A549 (cell line): ENCODE data around the gene PLD5. TPM values are rescaled to one million over a fixed set of nuclear protein-coding genes. Genes with fewer than 3 reads are reported as not detected.

Experiments
- ATAC-seq, 2 experiments: fragments of 200-7000 bp in 1 of 2; fragments of >200 bp in 1 of 2; cut with Nextera tagmentation in 1 of 2; cut with Tn5 transposase in 1 of 2; 3 replicates each; pipeline versions ENCODE4 v1.8.0 to v1.9.1; 2018 to 2020; ENCODE audit warnings: mild to moderate bottlenecking in 1 of 2, moderate library complexity in 1 of 2
- CTCF ChIA-PET: fragments of 300-600 bp; sonication (Branson Sonifier 250); formaldehyde crosslinking; extraction: SDS; loops from one replicate; lab custom pipeline; 2021; ENCODE audit warnings: antibody characterized with exemption, inconsistent platforms; lab: Yijun Ruan, JAX
- POLR2A ChIA-PET: fragments of 350-600 bp; formaldehyde crosslinking; extraction: SDS; loops from one replicate; lab custom pipeline; 2021; ENCODE audit warnings: antibody characterized with exemption, inconsistent platforms; lab: Yijun Ruan, JAX
- DNase-seq, 2 experiments: peaks; one replicate each; pipeline versions ENCODE4 v3.0.0 to v3.0.0-alpha.2; 2011 to 2016; ENCODE audit warnings: low read depth in 1 of 2, low spot score in 1 of 2
- FAIRE-seq: peaks from 2 replicates; lab custom pipeline; 2011; peaks lifted over from hg19 to GRCh38; lab: Jason Lieb, UNC
- H3K27ac ChIP-seq, 2 experiments: fragments of >200 bp; sonication (Bioruptor Twin); formaldehyde crosslinking; 3 replicates each; pipeline ENCODE4 v1.5.1; 2016 to 2017
- H3K4me1 ChIP-seq: fragments of >200 bp; sonication (Bioruptor Twin); formaldehyde crosslinking; 3 replicates; pipeline ENCODE4 v1.6.1; 2016
- H3K4me2 ChIP-seq: fragments of >200 bp; sonication (Bioruptor Twin); formaldehyde crosslinking; 3 replicates; pipeline ENCODE4 v1.6.1; 2016
- H3K4me3 ChIP-seq: fragments of >200 bp; sonication (Bioruptor Twin); formaldehyde crosslinking; 3 replicates; pipeline ENCODE4 v1.5.1; 2016
- H3K9me3 ChIP-seq: fragments of >200 bp; sonication (Bioruptor Twin); formaldehyde crosslinking; 3 replicates; pipeline ENCODE4 v1.6.1; 2016
- CBX2 ChIP-seq: fragments of 200-600 bp; sonication (generic); IDR thresholded peaks from 2 replicates; pipeline ENCODE4 v1.6.1; 2016; ENCODE audit warnings: low read depth, mild to moderate bottlenecking, borderline replicate concordance
- CHD2 ChIP-seq: fragments of 150-350 bp; IDR thresholded peaks from 2 replicates; pipeline ENCODE4 v1.6.1; 2014; ENCODE audit warnings: low read length; ENCODE audit not compliant: partially characterized antibody
- CTCF ChIP-seq: fragments of >200 bp; sonication (Bioruptor Twin); formaldehyde crosslinking; IDR thresholded peaks from 3 replicates; pipeline ENCODE4 v1.5.1; 2016
- ESRRA ChIP-seq: fragments of 150-350 bp; IDR thresholded peaks from 2 replicates; pipeline ENCODE4 v1.6.1; 2014; ENCODE audit warnings: mild to moderate bottlenecking, low read length, borderline replicate concordance
- FOSL2 ChIP-seq, 2 experiments: fragments of 450-650 bp in 1 of 2; fragments of >200 bp in 1 of 2; sonication (Bioruptor Twin) in 1 of 2; formaldehyde crosslinking; IDR thresholded peaks; 2 replicates each; pipeline versions ENCODE4 v1.5.0 to v1.6.1; 2016 to 2020; ENCODE audit warnings: mild to moderate bottlenecking in 1 of 2, moderate library complexity in 1 of 2
- GATA3 ChIP-seq: IDR thresholded peaks from 2 replicates; pipeline ENCODE4 v1.6.1; 2012; ENCODE audit warnings: borderline replicate concordance
- HES2 ChIP-seq: fragments of >200 bp; sonication (Bioruptor Twin); formaldehyde crosslinking; IDR thresholded peaks from 2 replicates; pipeline ENCODE4 v1.6.1; 2016
- HEYL ChIP-seq: fragments of 250-450 bp; sonication (Bioruptor Pico); IDR thresholded peaks from 2 replicates; pipeline ENCODE4 v1.8.0; 2021; ENCODE audit warnings: mild to moderate bottlenecking, moderate library complexity
- HMGXB4 ChIP-seq: fragments of 250-450 bp; sonication (Bioruptor Pico); IDR thresholded peaks from 2 replicates; pipeline ENCODE4 v1.5.0; 2021; ENCODE audit warnings: mild to moderate bottlenecking, moderate library complexity, borderline replicate concordance
- JUN ChIP-seq, 2 experiments: fragments of >200 bp; sonication (Bioruptor Twin); formaldehyde crosslinking; IDR thresholded peaks; 2 replicates in 1 of 2; 3 replicates in 1 of 2; pipeline ENCODE4 v1.6.1; 2016 to 2017
- KDM5A ChIP-seq: fragments of 200-600 bp; sonication (generic); IDR thresholded peaks from 2 replicates; pipeline ENCODE4 v1.6.1; 2016; ENCODE audit warnings: antibody characterized with exemption, mild to moderate bottlenecking
- MAX ChIP-seq: IDR thresholded peaks from 2 replicates; pipeline ENCODE4 v1.6.1; 2012
- MAZ ChIP-seq: fragments of 150-350 bp; IDR thresholded peaks from 2 replicates; pipeline ENCODE4 v1.6.1; 2014; ENCODE audit warnings: antibody characterized with exemption, low read depth, low read length, borderline replicate concordance
- NR3C1 ChIP-seq: fragments of >200 bp; sonication (Bioruptor Twin); formaldehyde crosslinking; IDR thresholded peaks from 3 replicates; pipeline ENCODE4 v1.6.1; 2017
- POLR2AphosphoS2 ChIP-seq: conservative IDR thresholded peaks from 2 replicates; pipeline ENCODE4 v1.6.1; 2012; ENCODE audit warnings: low read length, improper control_type of control experiment, inconsistent platforms
- RFX5 ChIP-seq: fragments of 450-650 bp; IDR thresholded peaks from 2 replicates; pipeline ENCODE4 v1.7.1; 2014; ENCODE audit warnings: antibody characterized with exemption, mild to moderate bottlenecking, moderate library complexity
- RNF2 ChIP-seq: fragments of 200-600 bp; sonication (generic); IDR thresholded peaks from 2 replicates; pipeline ENCODE4 v1.6.1; 2016; ENCODE audit warnings: low read depth, mild to moderate bottlenecking, antibody characterized with exemption, moderate library complexity, borderline replicate concordance
- WGBS: methylation state at CpG from one replicate; pipeline ENCODE4 v1.1.6; 2017; ENCODE audit errors: missing lambda C conversion rate; 5-methylcytosine and 5-hydroxymethylcytosine counted together
- polyA plus RNA-seq, 4 experiments: library from polyadenylated mRNA; depleted of rRNA in 3 of 4; stranded (reverse); fragments of >200 nt; fragmentation: RNase III in 1 of 4; extraction: RNeasy Plus Mini Kit Qiagen cat#74134 plus additional on column Dnase treatment in 1 of 4; gene quantifications; 2 replicates in 3 of 4; 3 replicates in 1 of 4; pipeline ENCODE4 v1.2.3, GENCODE V29; 2011 to 2017
- TF ChIP-seq, protein P1 (sequence below): IDR thresholded peaks from 2 replicates; pipeline ENCODE4 v1.6.1; 2012; ENCODE audit warnings: low read depth, borderline replicate concordance
- TF ChIP-seq, protein P2 (sequence below): fragments of 200-600 bp; sonication (generic); IDR thresholded peaks from 2 replicates; pipeline ENCODE4 v1.6.1; 2016; ENCODE audit warnings: antibody characterized with exemption, mild to moderate bottlenecking, moderate library complexity

The PLD5 gene
- polyA plus RNA-seq, 2 of the 4 experiments (the other 2 are of a cell fraction), result 1.5 to 1.7 TPM

- TF ChIP-seq, protein P1, sequence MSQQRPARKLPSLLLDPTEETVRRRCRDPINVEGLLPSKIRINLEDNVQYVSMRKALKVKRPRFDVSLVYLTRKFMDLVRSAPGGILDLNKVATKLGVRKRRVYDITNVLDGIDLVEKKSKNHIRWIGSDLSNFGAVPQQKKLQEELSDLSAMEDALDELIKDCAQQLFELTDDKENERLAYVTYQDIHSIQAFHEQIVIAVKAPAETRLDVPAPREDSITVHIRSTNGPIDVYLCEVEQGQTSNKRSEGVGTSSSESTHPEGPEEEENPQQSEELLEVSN, result no peak
- TF ChIP-seq JUN (IDR thresholded peaks at IDR 0.05) (no peak), MAX (no peak), HMGXB4 (CRISPR knock-in tag) (no peak), FOSL2 (IDR thresholded peaks at IDR 0.05) (no peak), FOSL2 (CRISPR knock-in tag; IDR thresholded peaks at IDR 0.05) (no peak), ESRRA (no peak), RNF2 (no peak)
These were observed 19.6 kb upstream of the PLD5 start (continued) for GRCh38 chr1:242544071-242544470.

DNA sequence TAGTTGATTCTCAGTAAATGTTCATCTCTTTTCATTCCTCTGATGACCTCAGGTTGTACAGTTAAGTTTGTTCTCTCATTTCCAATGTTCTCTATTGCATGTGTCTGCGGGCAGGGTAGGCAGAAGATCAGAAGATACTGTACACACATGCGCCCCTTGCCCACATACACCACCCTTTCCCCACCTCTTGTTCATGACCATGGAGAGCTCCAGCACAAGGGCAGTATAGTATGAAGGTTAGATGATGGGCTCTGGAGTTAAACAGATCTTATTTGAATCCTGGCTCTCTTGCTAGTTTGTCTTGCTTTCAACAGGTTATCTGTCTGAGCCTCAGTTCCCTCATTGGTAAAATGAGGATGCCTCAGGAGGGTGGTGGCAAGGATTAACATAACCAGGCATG, 17.8 kb upstream of the PLD5 start:
- WGBS, result 56% methylated on average over 2 of the region's 2 CpGs
- ATAC-seq (no peak), FAIRE-seq (no peak), DNase-seq (no peak)
- Histone ChIP-seq H3K27ac (no peak overlapping the region), H3K4me3 (no peak overlapping the region), H3K4me2 (no peak overlapping the region), H3K9me3 (no peaks in the 10 kb centered on the region; the same call in 2 of the 3 replicates), H3K4me1 (no peaks in the 10 kb centered on the region)
- ChIA-PET CTCF (no interaction called here), POLR2A (no interaction called here)
- TF ChIP-seq, protein P2, sequence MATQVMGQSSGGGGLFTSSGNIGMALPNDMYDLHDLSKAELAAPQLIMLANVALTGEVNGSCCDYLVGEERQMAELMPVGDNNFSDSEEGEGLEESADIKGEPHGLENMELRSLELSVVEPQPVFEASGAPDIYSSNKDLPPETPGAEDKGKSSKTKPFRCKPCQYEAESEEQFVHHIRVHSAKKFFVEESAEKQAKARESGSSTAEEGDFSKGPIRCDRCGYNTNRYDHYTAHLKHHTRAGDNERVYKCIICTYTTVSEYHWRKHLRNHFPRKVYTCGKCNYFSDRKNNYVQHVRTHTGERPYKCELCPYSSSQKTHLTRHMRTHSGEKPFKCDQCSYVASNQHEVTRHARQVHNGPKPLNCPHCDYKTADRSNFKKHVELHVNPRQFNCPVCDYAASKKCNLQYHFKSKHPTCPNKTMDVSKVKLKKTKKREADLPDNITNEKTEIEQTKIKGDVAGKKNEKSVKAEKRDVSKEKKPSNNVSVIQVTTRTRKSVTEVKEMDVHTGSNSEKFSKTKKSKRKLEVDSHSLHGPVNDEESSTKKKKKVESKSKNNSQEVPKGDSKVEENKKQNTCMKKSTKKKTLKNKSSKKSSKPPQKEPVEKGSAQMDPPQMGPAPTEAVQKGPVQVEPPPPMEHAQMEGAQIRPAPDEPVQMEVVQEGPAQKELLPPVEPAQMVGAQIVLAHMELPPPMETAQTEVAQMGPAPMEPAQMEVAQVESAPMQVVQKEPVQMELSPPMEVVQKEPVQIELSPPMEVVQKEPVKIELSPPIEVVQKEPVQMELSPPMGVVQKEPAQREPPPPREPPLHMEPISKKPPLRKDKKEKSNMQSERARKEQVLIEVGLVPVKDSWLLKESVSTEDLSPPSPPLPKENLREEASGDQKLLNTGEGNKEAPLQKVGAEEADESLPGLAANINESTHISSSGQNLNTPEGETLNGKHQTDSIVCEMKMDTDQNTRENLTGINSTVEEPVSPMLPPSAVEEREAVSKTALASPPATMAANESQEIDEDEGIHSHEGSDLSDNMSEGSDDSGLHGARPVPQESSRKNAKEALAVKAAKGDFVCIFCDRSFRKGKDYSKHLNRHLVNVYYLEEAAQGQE, result peak; percentile 77
- TF ChIP-seq NR3C1, result no peak
- no peak for TF ChIP-seq RFX5

GRCh38 chr1:242535986-242536385, 11.5 kb upstream of the PLD5 start:
- H3K27ac ChIP-seq, result no peak overlapping the region
- CTCF ChIA-PET, result interaction anchor here (0.5 kb wide), 1 partner anchor 169 kb away, joined by 3 read pairs; no protein-coding TSS in a partner anchor
- H3K4me2 ChIP-seq, result no peak overlapping the region
- WGBS, result 7% methylated on average over 1 of the region's 1 CpG
- no peak for FAIRE-seq
- no peak for DNase-seq
- POLR2A ChIA-PET, result no interaction called here
- H3K4me3 ChIP-seq, result no peak overlapping the region
- no peaks in the 10 kb centered on the region; the same call in 2 of the 3 replicates for H3K9me3 ChIP-seq
- H3K4me1 ChIP-seq, result no peaks in the 10 kb centered on the region
- TF ChIP-seq KDM5A (no peak), GATA3 (no peak), CBX2 (no peak), HEYL (CRISPR knock-in tag) (no peak), POLR2AphosphoS2 (no peak), HES2 (no peak), MAZ (no peak), FOSL2 (IDR thresholded peaks at IDR 0.05) (no peak), FOSL2 (CRISPR knock-in tag; IDR thresholded peaks at IDR 0.05) (no peak), CHD2 (no peak), CTCF (no peak)
- TF ChIP-seq, protein P1, result no peak
- no peak for ATAC-seq
